GM13976 (cell line): ENCODE data around the gene FITM2.

Source experiments
- DNase-seq: peaks from one replicate; pipeline ENCODE4 v3.0.0; 2012; ENCODE audit warnings: low spot score
- in situ Hi-C: fragments of 300-500 bp; cut with MboI; formaldehyde crosslinking; loops from one replicate; pipeline ENCODE4 v1.12.0; 2022; ENCODE audit warnings: low sequenced_read_pairs, mixed read lengths, inconsistent platforms; ENCODE audit not compliant: unreplicated experiment
- TF ChIP-seq, protein P1 (sequence below): IDR thresholded peaks from 2 replicates; pipeline ENCODE4 v1.5.1; 2012; ENCODE audit warnings: borderline replicate concordance, mild to moderate bottlenecking; ENCODE audit not compliant: insufficient read depth; ENCODE audit errors: extremely low read depth, missing control alignments, control extremely low read depth

The FITM2 gene

DNA sequence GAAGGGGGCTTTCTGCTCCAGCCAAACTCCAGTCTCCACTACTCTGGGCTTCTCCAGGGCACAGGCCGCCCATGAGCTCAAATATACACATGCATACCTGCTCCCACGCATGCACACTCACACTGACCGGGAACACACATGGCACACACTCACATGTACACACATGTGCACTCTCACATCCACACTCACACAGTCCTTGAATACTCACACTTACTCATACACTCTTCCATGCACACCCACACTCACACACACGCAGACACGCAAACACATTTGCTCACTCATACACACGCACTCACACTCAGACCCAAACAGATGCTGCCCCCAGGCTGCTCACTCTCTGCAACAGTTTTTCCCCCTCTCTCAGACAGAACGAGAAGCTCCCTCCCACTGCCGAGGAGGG lies 56.9 kb downstream of the FITM2 start:
- TF ChIP-seq, protein P1, sequence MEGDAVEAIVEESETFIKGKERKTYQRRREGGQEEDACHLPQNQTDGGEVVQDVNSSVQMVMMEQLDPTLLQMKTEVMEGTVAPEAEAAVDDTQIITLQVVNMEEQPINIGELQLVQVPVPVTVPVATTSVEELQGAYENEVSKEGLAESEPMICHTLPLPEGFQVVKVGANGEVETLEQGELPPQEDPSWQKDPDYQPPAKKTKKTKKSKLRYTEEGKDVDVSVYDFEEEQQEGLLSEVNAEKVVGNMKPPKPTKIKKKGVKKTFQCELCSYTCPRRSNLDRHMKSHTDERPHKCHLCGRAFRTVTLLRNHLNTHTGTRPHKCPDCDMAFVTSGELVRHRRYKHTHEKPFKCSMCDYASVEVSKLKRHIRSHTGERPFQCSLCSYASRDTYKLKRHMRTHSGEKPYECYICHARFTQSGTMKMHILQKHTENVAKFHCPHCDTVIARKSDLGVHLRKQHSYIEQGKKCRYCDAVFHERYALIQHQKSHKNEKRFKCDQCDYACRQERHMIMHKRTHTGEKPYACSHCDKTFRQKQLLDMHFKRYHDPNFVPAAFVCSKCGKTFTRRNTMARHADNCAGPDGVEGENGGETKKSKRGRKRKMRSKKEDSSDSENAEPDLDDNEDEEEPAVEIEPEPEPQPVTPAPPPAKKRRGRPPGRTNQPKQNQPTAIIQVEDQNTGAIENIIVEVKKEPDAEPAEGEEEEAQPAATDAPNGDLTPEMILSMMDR = no peak
- no peak for DNase-seq
- in situ Hi-C loops = no loop called here

GRCh38 chr20:44253528-44253927 lies 57.5 kb downstream of the FITM2 start:
- DNase-seq = no peak
- in situ Hi-C loops = no loop called here
- TF ChIP-seq, protein P1 = no peak
